GM12872 (cell line): ENCODE measurements around the gene LAMA3.

Experiments
- TF ChIP-seq, protein P1 (sequence below): IDR thresholded peaks from 3 replicates; pipeline ENCODE4 v1.5.1; 2011; ENCODE audit warnings: low read depth, mild to moderate bottlenecking, low read length, moderate library complexity; ENCODE audit not compliant: insufficient read depth

LAMA3 gene

DNA sequence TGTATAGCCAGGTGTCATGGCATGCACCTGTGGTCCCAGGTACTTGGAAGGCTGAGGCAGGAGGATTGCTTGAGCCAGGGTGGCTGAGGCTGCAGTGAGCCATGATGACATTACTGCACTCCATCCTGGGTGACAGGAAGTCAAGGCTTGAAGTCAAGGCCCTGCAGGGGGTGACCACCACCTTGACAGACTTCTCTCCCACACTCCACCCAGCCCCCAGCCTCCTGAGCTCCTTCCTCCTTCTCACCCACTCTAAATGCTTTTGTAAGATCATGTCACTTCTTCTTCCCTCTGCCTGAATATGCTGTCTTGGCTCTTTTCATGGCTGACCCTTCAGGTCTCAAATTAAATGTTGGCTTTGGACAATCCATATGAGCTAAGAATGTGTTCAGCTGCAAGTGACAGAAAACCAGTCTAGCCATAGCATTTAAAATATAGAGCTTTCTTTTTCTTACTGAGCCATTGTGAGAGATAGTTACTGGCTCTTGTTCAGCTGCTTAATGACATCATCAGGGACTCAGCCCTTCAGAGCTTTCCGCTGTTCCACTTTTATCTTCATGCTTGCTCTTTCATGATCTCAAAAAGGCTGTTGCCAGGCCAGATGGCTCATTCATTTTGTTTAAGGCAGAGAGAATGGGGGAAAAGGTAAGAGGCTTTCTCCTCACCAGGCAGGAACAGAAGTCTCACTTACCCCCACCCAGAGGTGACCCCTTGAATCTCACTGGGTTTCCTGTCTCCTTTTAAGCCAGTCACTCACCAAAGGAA, 288.6 kb downstream of the LAMA3 start:
- TF ChIP-seq, protein P1, sequence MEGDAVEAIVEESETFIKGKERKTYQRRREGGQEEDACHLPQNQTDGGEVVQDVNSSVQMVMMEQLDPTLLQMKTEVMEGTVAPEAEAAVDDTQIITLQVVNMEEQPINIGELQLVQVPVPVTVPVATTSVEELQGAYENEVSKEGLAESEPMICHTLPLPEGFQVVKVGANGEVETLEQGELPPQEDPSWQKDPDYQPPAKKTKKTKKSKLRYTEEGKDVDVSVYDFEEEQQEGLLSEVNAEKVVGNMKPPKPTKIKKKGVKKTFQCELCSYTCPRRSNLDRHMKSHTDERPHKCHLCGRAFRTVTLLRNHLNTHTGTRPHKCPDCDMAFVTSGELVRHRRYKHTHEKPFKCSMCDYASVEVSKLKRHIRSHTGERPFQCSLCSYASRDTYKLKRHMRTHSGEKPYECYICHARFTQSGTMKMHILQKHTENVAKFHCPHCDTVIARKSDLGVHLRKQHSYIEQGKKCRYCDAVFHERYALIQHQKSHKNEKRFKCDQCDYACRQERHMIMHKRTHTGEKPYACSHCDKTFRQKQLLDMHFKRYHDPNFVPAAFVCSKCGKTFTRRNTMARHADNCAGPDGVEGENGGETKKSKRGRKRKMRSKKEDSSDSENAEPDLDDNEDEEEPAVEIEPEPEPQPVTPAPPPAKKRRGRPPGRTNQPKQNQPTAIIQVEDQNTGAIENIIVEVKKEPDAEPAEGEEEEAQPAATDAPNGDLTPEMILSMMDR: no peak

DNA sequence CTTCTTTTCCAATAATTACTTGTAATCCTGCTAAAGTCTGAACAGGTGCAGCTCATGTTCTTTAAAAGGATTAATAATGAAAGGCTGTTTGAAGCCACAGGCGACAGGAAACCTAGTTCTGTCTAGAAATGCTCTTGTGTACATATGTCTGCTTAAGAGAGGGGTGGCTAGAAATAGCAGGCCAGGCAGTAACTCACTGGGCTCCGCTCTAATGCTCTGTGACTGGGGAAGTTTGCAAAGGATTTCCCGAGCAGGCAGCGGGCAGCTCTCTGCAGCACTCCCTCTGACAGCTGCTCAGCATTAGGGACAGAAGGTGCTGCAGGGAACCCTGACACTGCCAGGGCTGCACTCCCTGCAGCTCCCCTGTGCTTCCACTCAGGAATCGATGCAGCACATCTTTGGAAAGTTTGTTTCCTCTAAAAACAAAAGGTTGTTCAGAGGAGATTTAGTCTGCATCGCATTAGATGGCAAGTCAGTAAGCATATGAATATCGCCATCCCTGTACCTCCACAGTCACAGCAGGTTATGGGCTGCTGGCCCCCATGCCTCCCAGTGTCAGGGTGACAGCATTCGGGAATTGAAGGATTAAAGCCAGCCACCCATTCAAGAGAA, 292.2 kb downstream of the LAMA3 start:
- TF ChIP-seq, protein P1: no peak

DNA sequence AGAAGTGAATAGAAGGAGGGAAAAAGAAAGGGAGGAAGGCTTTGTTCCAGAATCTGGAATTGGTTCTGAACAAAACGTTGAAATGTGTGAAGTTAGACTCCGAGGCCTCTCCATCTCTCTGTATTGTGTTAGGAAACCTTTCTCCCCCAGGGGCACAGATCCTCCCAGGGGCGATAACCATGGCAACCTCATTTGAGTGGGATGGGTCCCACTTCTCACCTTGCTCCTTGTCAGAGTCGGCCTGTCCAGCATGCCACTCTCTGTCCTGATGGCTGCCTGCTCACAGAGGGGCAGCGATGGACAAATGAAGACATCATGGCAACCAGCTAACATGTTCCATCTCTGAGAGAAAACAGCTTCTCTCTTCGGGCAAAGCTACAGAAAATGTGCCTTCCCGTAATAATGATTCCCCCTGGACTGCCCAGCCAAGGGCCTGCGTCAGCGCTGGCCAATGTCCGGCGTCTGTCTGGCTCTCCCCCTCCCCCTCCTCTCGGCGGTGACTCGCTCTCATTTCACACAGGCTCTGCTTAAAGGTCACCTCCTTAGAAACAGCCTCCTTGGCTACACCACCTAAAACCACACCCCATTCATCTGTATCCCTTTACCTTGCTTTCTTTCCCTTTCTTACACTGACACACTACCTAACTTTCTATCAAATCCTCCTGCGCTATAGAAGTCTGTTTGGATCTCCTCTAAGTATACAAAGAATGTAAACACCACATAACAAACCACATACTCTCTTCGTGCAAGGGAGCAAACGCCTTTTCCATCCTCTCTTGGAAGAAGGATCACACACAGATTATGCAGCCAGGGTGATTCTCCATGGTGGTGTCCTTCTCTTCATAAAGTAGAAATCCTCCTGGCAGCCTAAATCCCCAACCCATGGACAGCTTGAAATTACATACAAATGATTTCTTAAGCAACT, 293.2 kb downstream of the LAMA3 start:
- TF ChIP-seq, protein P1: no peak

DNA sequence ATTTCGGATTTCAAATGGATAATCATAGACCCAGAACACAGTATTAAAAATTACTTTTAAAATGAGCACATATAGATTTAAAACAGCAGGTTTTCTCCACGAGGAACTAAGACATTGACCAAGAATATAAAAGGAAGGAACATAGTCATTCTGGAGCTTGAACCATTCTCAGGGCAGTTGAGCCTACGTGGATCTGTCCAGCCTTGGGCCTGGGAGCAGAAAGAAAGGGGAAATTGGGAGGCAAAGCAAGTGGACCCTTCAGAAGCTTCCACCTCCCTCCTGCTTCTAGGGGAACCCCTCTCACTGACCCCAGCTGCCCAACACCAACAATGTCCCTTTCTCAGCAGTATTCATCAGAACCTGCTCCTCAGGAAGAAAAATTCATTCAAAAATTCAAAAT, 293.9 kb downstream of the LAMA3 start:
- TF ChIP-seq, protein P1: no peak

DNA sequence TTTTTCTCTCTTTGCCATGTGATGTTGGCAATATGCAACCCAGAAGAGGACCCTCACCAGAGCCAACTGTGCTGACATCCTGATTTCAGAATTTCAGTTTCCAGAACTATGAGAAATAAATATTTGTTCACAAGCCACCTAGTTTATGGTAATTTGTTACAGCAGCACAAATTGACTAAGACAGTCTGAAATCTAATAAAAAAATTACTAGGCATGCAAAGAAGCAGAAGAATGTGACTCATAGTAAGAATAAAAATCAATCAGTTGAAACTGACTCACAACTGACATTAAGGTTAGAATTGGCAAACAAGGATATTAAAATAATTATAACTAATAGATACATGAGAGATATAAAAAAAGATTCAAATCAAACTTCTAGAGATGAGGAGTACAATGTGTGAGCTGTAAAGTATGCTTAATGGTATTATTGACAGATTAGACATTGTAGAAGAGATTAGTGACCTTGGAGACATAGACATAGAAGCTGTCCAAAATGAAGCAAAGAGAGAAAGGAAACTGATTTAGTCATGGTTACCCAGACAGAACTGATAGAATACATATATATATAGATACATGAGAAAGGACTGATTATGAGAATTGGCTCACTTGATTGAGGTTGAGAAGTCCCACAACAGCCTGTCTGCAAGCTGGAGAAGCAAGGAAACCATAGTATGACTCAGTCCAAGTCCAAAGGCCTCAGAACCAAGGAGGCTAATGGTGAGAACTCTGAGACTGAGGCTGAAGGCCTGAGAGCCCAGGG, 297.5 kb downstream of the LAMA3 start:
- TF ChIP-seq, protein P1: no peak

DNA sequence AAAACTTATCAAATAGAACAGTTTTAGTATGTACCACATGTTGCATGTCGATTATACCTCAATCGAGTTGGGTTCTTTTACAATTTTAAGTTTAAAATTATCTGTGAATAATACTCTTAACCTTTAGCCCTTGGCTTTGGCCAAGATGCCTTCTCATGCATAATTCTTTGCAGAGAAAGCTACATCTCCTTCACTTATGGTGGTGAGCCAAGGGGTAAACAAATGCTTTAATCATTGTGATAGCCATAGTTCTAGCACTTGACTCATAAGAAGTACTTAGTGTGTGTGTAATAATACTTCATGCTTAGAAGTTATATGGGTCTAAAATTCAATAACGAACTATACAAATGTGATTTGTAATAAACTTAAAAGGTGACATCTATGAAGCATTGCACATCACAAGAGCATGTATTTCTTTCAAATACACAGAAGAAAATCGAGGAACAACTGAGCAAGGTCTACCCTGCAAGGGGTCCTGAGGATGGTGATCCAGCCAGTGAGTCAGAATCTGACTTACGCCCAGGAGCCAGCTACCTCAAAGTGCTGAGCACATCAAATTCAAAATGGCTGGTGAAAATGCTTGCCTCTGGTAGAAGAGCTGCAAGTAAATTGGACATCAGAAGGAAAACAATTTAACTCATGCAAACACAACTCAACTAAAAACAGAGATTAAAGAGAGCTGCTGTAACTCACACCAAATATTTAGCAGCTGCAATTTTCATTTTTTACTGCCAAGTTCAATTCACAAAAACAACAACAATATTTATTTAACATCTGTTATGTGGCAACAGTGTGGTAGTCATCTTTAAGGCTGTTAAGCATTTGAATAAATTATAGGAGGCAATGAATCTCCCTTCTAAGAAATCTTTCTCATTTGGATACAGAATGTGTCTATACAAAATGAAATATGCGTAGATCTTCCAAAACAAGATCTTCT, 301.5 kb downstream of the LAMA3 start:
- TF ChIP-seq, protein P1: no peak
